CD4-positive, CD25-positive, alpha-beta regulatory T cell (primary cell): ENCODE results near the gene SYF2. TPM values are rescaled to one million over a fixed set of nuclear protein-coding genes. Genes with fewer than 3 reads are reported as not detected.

Source experiments
- ATAC-seq, 2 donors: fragments of 150-1000 bp; cut with Tn5 transposase; one replicate each; pipeline ENCODE4 v1.10.0; 2021; ENCODE audit warnings: low read depth in 2 of 2, moderate number of reproducible peaks in 2 of 2, moderate library complexity in 1 of 2
- DNase-seq, 3 donors: peaks; one replicate each; pipeline versions ENCODE4 v3.0.0 to v3.0.0-alpha.2; 2012 to 2022; ENCODE audit warnings: mixed read lengths in 1 of 3
- H3K27ac ChIP-seq: one replicate; pipeline ENCODE4 v1.7.0; 2013; ENCODE audit warnings: mild to moderate bottlenecking, low read length; ENCODE audit not compliant: insufficient read depth, poor library complexity, severe bottlenecking
- H3K27me3 ChIP-seq: one replicate; pipeline ENCODE4 v1.7.0; 2013; ENCODE audit warnings: low read length; ENCODE audit not compliant: control insufficient read depth, insufficient read depth
- H3K36me3 ChIP-seq: one replicate; pipeline ENCODE4 v1.7.0; 2013; ENCODE audit warnings: mild to moderate bottlenecking, low read length, moderate library complexity; ENCODE audit not compliant: control insufficient read depth, insufficient read depth
- H3K4me1 ChIP-seq: 2 replicates; pipeline ENCODE4 v1.7.0; 2013; ENCODE audit warnings: mild to moderate bottlenecking, low read length; ENCODE audit not compliant: insufficient read depth, control insufficient read depth, poor library complexity, severe bottlenecking
- H3K4me3 ChIP-seq: one replicate; pipeline ENCODE4 v1.7.0; 2013; ENCODE audit warnings: low read depth, mild to moderate bottlenecking, low read length, moderate library complexity
- H3K9me3 ChIP-seq, 2 experiments: 1 replicate in 1 of 2; 2 replicates in 1 of 2; pipeline ENCODE4 v1.7.0; 2013; ENCODE audit warnings: low read length in 2 of 2, mild to moderate bottlenecking in 1 of 2, moderate library complexity in 1 of 2; ENCODE audit not compliant: control insufficient read depth in 2 of 2
- H3K27ac Mint-ChIP-seq, 3 donors: one replicate each; pipeline ENCODE4 v1.8.0; 2020 to 2022; ENCODE audit warnings: mild to moderate bottlenecking in 3 of 3, mixed read lengths in 3 of 3, moderate library complexity in 2 of 3
- H3K27me3 Mint-ChIP-seq: one replicate; pipeline ENCODE4 v1.8.0; 2022; ENCODE audit warnings: mild to moderate bottlenecking, mixed read lengths
- H3K36me3 Mint-ChIP-seq: one replicate; pipeline ENCODE4 v1.8.0; 2020; ENCODE audit warnings: mixed read lengths
- H3K4me1 Mint-ChIP-seq, 4 donors: one replicate each; pipeline ENCODE4 v1.8.0; 2020 to 2022; ENCODE audit warnings: mixed read lengths in 4 of 4, mild to moderate bottlenecking in 1 of 4
- H3K4me3 Mint-ChIP-seq, 4 donors: one replicate each; pipeline ENCODE4 v1.8.0; 2020 to 2022; ENCODE audit warnings: mild to moderate bottlenecking in 4 of 4, mixed read lengths in 4 of 4, moderate library complexity in 3 of 4
- H3K9me3 Mint-ChIP-seq, 7 donors: one replicate each; pipeline ENCODE4 v1.8.0; 2020 to 2022; ENCODE audit warnings: mixed read lengths in 7 of 7, mild to moderate bottlenecking in 3 of 7, moderate library complexity in 2 of 7
- polyA plus RNA-seq, 4 donors: library from polyadenylated mRNA; unstranded; fragments of 300-500 nt; fragmentation: Illumina TruSeq; gene quantifications; one replicate each; pipeline ENCODE4 v1.2.3, GENCODE V29; 2021
- total RNA-seq: library from RNA; stranded (reverse); gene quantifications from one replicate; pipeline ENCODE4 v1.2.3, GENCODE V29; 2022

Gene SYF2
- total and polyA plus RNA-seq, 5 donors from 2014 or later = 65.6 to 97.1 (median 76.5) TPM

DNA sequence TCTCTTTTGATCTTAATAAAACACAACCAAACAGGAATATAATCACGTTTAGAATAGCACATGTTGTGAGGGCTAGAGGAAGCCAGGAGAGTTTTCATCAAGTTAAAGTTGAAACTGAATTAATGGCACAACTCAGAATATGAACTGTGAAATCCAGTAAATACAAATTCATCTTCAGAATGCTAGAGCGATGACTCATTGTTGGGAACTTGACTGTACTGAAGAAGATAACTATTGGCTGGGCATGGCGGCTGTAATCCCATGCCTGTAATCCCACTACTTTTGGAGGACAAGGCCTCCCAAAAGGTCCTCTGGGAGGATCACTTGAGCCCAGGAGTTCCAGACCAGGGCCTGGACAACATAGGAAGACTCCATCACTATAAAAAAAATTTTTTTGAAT lies 8.8 kb downstream of the SYF2 start:
- Mint-ChIP-seq H3K4me1 (peaks cover 0 to 18% (median 7%) of the 10 kb centered on the region in 4 donors), H3K36me3 (peaks cover 56% of the 10 kb centered on the region), H3K27me3 (no peaks in the 10 kb centered on the region), H3K4me3 (peak overlapping the region in 1 of 4 donors; percentile 28), H3K27ac (no peak overlapping the region), H3K9me3 (peaks cover 0 to 2% (median 0%) of the 10 kb centered on the region in 7 donors)
- H3K4me3 ChIP-seq = no peak overlapping the region
- no peak overlapping the region for H3K27ac ChIP-seq
- H3K27me3 ChIP-seq = no peaks in the 10 kb centered on the region
- H3K4me1 ChIP-seq = no peaks in the 10 kb centered on the region
- peaks cover 77% of the 10 kb centered on the region for H3K36me3 ChIP-seq
- ATAC-seq = no peak
- no peak for DNase-seq
- no peaks in the 10 kb centered on the region for H3K9me3 ChIP-seq

DNA sequence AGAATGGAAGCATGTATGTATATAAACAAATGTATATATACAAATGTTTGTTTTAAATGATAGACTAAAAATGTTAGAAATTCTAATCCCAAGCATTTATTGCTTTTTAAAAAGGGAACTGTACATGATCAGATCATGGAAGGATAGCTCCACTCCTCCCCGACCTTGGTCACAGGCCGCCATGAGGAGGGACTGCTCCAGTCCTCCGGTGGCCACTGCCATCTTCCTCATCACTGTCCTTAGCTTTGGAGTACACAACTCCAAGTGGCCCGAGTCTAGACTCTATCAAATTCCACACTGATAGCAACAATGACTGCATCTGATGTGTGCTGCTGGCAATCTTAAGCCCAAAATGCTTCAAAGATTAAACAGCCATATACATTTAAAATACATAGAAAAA lies 9.7 kb downstream of the SYF2 start:
- no peaks in the 10 kb centered on the region for H3K27me3 Mint-ChIP-seq
- H3K27ac Mint-ChIP-seq = no peak overlapping the region
- Histone ChIP-seq H3K4me1 (no peaks in the 10 kb centered on the region), H3K9me3 (no peaks in the 10 kb centered on the region), H3K4me3 (no peak overlapping the region), H3K27me3 (no peaks in the 10 kb centered on the region), H3K36me3 (peaks cover 69% of the 10 kb centered on the region), H3K27ac (no peak overlapping the region)
- peaks cover 53% of the 10 kb centered on the region for H3K36me3 Mint-ChIP-seq
- ATAC-seq (no peak), DNase-seq (no peak)
- H3K4me1 Mint-ChIP-seq = peaks cover 0 to 11% (median 4%) of the 10 kb centered on the region in 4 donors
- H3K9me3 Mint-ChIP-seq = no peaks in the 10 kb centered on the region
- H3K4me3 Mint-ChIP-seq = no peak overlapping the region

DNA sequence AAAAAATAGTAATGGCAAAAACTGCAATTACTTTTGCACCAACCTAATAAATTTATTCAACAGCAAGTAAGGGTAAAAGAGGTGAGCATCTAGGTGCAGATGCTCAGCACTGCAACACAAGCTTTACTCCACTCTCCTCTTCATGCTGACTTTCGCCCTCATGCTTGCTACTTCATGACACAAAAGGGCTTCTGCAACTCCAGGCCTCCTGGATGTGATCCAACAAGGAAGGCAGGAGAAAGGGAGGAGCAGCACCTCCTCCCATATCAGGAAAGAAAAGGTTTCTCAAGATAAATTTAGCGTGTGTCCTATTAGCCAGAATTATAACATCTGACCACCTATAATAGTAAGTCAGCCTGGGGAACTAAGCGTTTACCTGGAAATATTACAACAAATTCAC lies 11.6 kb downstream of the SYF2 start:
- no peaks in the 10 kb centered on the region for H3K9me3 Mint-ChIP-seq
- no peak for DNase-seq
- ATAC-seq = no peak
- no peak overlapping the region for H3K27ac Mint-ChIP-seq
- Histone ChIP-seq H3K27me3 (no peaks in the 10 kb centered on the region), H3K27ac (no peak overlapping the region), H3K36me3 (peaks cover 53% of the 10 kb centered on the region), H3K9me3 (no peaks in the 10 kb centered on the region), H3K4me3 (no peak overlapping the region), H3K4me1 (no peaks in the 10 kb centered on the region)
- peaks cover 0 to 8% (median 7%) of the 10 kb centered on the region in 4 donors for H3K4me1 Mint-ChIP-seq
- no peaks in the 10 kb centered on the region for H3K27me3 Mint-ChIP-seq
- H3K36me3 Mint-ChIP-seq = peaks cover 40% of the 10 kb centered on the region
- H3K4me3 Mint-ChIP-seq = no peak overlapping the region

DNA sequence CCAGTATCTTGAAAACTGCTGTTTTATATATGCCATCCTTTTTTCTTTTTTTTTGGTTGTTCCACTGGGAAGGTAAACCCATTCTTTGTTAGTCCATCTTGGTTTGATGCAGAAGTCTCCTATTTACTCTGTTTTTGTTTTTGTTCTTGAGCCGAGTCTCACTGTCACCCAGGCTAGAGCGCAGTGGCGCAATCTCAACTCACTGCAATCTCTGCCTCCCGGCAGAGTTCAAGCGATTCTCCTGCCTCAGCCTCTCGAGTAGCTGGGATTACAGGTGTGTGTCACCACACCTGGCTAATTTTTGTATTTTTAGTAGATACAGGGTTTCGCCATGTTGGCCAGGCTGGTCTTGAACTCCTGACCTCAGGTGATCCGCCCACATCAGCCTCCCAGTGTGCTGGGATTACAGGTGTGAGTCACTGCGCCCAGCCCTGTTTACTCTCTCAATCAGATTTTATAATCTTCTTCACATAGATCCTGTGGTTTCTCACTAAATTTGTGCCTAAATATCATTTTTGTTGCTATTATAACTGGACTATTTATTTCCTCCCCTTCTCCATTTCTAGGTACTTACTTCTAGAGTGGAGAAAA lies 12.5 kb downstream of the SYF2 start:
- DNase-seq (no peak), ATAC-seq (no peak)
- no peak overlapping the region for H3K4me3 Mint-ChIP-seq
- H3K27me3 Mint-ChIP-seq = no peaks in the 10 kb centered on the region
- Histone ChIP-seq H3K4me1 (no peaks in the 10 kb centered on the region), H3K27me3 (no peaks in the 10 kb centered on the region), H3K9me3 (no peaks in the 10 kb centered on the region), H3K27ac (no peak overlapping the region), H3K4me3 (no peak overlapping the region), H3K36me3 (peaks cover 48% of the 10 kb centered on the region)
- H3K36me3 Mint-ChIP-seq = peaks cover 37% of the 10 kb centered on the region
- H3K4me1 Mint-ChIP-seq = peaks cover 4 to 7% (median 6%) of the 10 kb centered on the region in 4 donors
- peak overlapping the region in 1 of 3 donors; percentile 68 for H3K27ac Mint-ChIP-seq
- no peaks in the 10 kb centered on the region for H3K9me3 Mint-ChIP-seq

DNA sequence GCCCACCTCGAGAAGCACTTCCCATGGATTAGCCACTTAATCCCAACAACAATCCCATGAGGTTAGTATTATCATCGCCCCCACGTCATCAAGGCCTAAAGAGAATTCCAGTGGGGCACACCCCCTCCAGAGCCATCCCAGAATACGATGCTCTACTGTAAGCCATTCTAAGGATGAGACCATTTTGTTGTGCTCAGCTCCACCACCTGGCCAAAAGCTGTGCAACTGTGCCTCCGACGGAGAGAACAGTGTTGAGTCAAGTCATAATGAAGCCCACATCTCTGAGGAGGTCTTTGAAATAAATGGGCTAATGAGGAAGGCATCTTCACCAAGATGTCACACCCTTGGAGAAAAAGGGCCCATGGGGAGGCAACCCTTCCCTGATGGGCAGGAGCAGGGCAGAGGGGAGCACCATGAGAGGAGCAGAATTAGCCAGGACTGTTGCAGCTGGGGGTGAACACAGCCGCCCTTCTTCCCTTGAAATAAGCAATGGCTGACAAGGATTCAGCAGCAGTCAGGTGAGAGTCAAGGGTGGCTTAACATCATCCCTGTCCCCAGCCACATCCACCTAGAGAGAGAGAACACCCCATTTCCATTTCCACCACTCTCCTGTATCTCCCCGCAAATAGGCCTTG lies 14.6 kb downstream of the SYF2 start:
- Histone ChIP-seq H3K27me3 (no peaks in the 10 kb centered on the region), H3K9me3 (no peaks in the 10 kb centered on the region), H3K4me1 (no peaks in the 10 kb centered on the region), H3K4me3 (no peak overlapping the region), H3K36me3 (peaks cover 29% of the 10 kb centered on the region), H3K27ac (no peak overlapping the region)
- no peak for ATAC-seq
- Mint-ChIP-seq H3K36me3 (peaks cover 26% of the 10 kb centered on the region), H3K27ac (peak overlapping the region in 2 of 3 donors; percentile 17 to 76), H3K9me3 (no peaks in the 10 kb centered on the region), H3K27me3 (no peaks in the 10 kb centered on the region), H3K4me1 (peaks cover 0 to 6% (median 5%) of the 10 kb centered on the region in 4 donors), H3K4me3 (no peak overlapping the region)
- no peak for DNase-seq

DNA sequence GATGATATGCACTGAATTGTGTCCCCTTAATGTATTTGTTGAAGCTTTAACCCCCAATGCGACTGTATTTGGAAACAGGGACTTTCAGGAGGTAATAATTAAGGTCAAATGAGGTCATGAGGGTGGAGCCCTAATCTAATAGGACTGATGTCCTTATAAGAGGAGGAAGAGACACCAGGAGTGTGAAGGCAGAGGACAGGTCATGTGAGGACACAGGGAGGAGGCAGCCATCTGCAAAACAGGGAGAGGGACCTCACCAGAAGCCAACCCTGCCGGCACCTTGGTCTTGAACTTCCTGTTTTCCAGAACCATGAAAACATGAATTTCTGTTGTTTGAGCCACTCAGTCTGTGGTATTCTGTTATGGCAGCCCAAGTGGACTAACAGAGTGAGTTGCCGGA lies 15.3 kb downstream of the SYF2 start:
- Histone ChIP-seq H3K9me3 (no peaks in the 10 kb centered on the region), H3K36me3 (peaks cover 22% of the 10 kb centered on the region), H3K4me3 (no peak overlapping the region), H3K4me1 (no peaks in the 10 kb centered on the region), H3K27me3 (no peaks in the 10 kb centered on the region), H3K27ac (no peak overlapping the region)
- H3K4me3 Mint-ChIP-seq = no peak overlapping the region
- H3K27ac Mint-ChIP-seq = peak overlapping the region in 1 of 3 donors; percentile 60
- H3K9me3 Mint-ChIP-seq = no peaks in the 10 kb centered on the region
- ATAC-seq = no peak
- H3K36me3 Mint-ChIP-seq = peaks cover 21% of the 10 kb centered on the region
- H3K27me3 Mint-ChIP-seq = no peaks in the 10 kb centered on the region
- no peak for DNase-seq
- H3K4me1 Mint-ChIP-seq = peaks cover 0 to 6% (median 5%) of the 10 kb centered on the region in 4 donors

DNA sequence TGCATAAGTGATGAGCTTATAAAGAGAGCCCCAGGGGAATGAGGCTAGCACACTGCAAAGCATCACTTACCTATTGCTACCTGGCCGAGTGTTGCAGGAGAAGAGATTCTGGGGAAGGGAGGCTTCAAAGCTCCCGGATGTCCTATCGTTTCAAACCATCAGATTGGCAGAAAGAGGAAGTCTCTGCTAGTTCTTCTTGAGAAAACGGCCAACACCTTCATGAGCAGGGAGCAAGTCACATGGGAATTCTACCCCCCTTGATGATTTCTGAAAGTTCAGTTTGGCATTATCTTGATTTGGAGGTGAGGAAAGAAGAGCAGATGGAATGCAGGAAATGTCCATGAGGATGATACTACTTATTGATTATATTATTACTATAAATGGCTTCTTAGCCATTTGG lies 16.2 kb downstream of the SYF2 start:
- H3K4me1 ChIP-seq = no peaks in the 10 kb centered on the region
- ATAC-seq (no peak), DNase-seq (no peak)
- no peaks in the 10 kb centered on the region for H3K9me3 ChIP-seq
- no peaks in the 10 kb centered on the region for H3K27me3 ChIP-seq
- Mint-ChIP-seq H3K9me3 (no peaks in the 10 kb centered on the region), H3K27ac (no peak overlapping the region), H3K36me3 (peaks cover 16% of the 10 kb centered on the region), H3K4me1 (peaks cover 0 to 6% (median 5%) of the 10 kb centered on the region in 4 donors), H3K27me3 (peaks cover 5% of the 10 kb centered on the region), H3K4me3 (no peak overlapping the region)
- peaks cover 13% of the 10 kb centered on the region for H3K36me3 ChIP-seq
- H3K4me3 ChIP-seq = no peak overlapping the region
- no peak overlapping the region for H3K27ac ChIP-seq

DNA sequence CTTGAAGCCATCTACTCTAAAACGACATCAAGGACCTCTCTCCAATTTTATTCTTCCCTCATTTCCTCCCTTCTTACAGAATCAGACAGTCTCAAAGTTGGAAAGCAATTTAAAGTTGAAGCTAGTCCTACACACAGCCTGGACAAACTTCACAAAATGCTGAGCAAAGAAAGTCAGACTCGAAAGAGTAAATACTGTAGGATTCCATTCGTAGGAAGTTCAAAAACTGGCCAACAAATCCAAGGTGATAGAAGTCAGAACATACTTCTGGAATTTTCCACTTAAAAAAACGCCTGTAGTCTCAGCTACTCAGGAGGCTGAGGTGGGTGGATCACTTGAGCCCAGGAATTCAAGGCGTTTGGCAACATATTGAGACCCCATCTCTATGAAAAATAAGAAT lies 19.6 kb downstream of the SYF2 start:
- H3K27ac Mint-ChIP-seq = no peak overlapping the region
- no peaks in the 10 kb centered on the region for H3K9me3 Mint-ChIP-seq
- DNase-seq = no peak
- H3K27me3 Mint-ChIP-seq = peaks cover 17% of the 10 kb centered on the region
- peaks cover 0 to 6% (median 4%) of the 10 kb centered on the region in 4 donors for H3K4me1 Mint-ChIP-seq
- H3K4me3 ChIP-seq = no peak overlapping the region
- no peaks in the 10 kb centered on the region for H3K27me3 ChIP-seq
- no peak overlapping the region for H3K4me3 Mint-ChIP-seq
- no peaks in the 10 kb centered on the region for H3K36me3 ChIP-seq
- H3K27ac ChIP-seq = no peak overlapping the region
- no peak for ATAC-seq
- H3K4me1 ChIP-seq = no peaks in the 10 kb centered on the region
- no peaks in the 10 kb centered on the region for H3K36me3 Mint-ChIP-seq
- H3K9me3 ChIP-seq = no peaks in the 10 kb centered on the region
